Natural killer cell (primary cell): ENCODE measurements around the gene ADGRG7. TPM values are rescaled to one million over a fixed set of nuclear protein-coding genes. Genes with fewer than 3 reads are reported as not detected.
A peak's percentile ranks its signal among the peaks of the same experiment; 100 is the strongest.

Experiments
- ATAC-seq, 3 donors: fragments of 150-1000 bp in 2 of 3; fragments of 200-7000 bp in 1 of 3; cut with Tn5 transposase; 1 replicate in 1 of 3; 2 replicates in 2 of 3; pipeline ENCODE4 v1.10.0; 2021; ENCODE audit warnings: mild to moderate bottlenecking in 2 of 3, moderate library complexity in 2 of 3
- DNase-seq, 2 donors: peaks; one replicate each; pipeline versions ENCODE4 v3.0.0 to v3.0.0-alpha.2; 2013 to 2021; ENCODE audit warnings: mixed read lengths in 1 of 2
- H3K27ac ChIP-seq: one replicate; pipeline ENCODE4 v1.5.1; 2013; ENCODE audit warnings: mild to moderate bottlenecking, low read length
- H3K27me3 ChIP-seq: one replicate; pipeline ENCODE4 v1.6.1; 2013; ENCODE audit warnings: low read length; ENCODE audit not compliant: control insufficient read depth, insufficient read depth
- H3K36me3 ChIP-seq: one replicate; pipeline ENCODE4 v1.6.1; 2013; ENCODE audit warnings: low read length; ENCODE audit not compliant: control insufficient read depth, insufficient read depth
- H3K4me1 ChIP-seq: one replicate; pipeline ENCODE4 v1.6.1; 2013; ENCODE audit warnings: low read length; ENCODE audit not compliant: control insufficient read depth, insufficient read depth
- H3K4me3 ChIP-seq: one replicate; pipeline ENCODE4 v1.5.1; 2013; ENCODE audit warnings: low read length
- H3K9me3 ChIP-seq: one replicate; pipeline ENCODE4 v1.6.1; 2013; ENCODE audit warnings: low read length; ENCODE audit not compliant: control insufficient read depth, insufficient read depth
- H3K27ac Mint-ChIP-seq, 2 donors: one replicate each; pipeline ENCODE4 v1.8.0; 2022; ENCODE audit warnings: mild to moderate bottlenecking in 2 of 2, mixed read lengths in 2 of 2, moderate library complexity in 1 of 2
- H3K27me3 Mint-ChIP-seq, 2 donors: one replicate each; pipeline ENCODE4 v1.8.0; 2022; ENCODE audit warnings: low read depth in 2 of 2, mixed read lengths in 2 of 2
- H3K36me3 Mint-ChIP-seq: one replicate; pipeline ENCODE4 v1.8.0; 2022; ENCODE audit warnings: mixed read lengths
- H3K4me1 Mint-ChIP-seq, 2 donors: one replicate each; pipeline ENCODE4 v1.8.0; 2022; ENCODE audit warnings: mixed read lengths in 2 of 2
- H3K4me3 Mint-ChIP-seq: one replicate; pipeline ENCODE4 v1.8.0; 2022; ENCODE audit warnings: mild to moderate bottlenecking, moderate library complexity, mixed read lengths
- H3K9me3 Mint-ChIP-seq, 2 donors: one replicate each; pipeline ENCODE4 v1.8.0; 2022; ENCODE audit warnings: mixed read lengths in 2 of 2
- WGBS: methylation state at CpG from one replicate; pipeline ENCODE4 v1.1.7; 2013; ENCODE audit warnings: missing lambda C conversion rate; ENCODE audit not compliant: insufficient coverage; 5-methylcytosine and 5-hydroxymethylcytosine counted together
- intact Hi-C: fragments of 100-400 bp; cut with micrococcal nuclease; formaldehyde crosslinking; loops from one replicate; pipeline ENCODE4 v1.14.2; 2022
- total RNA-seq, 4 donors: library from RNA; stranded (reverse); fragments of 120-200 nt in 1 of 4; gene quantifications; one replicate each; pipeline versions ENCODE4 v1.2.3 to v1.2.4, GENCODE V29; 2013 to 2022
- TF ChIP-seq, protein P1 (sequence below): fragments of 200-600 bp; IDR thresholded peaks from one replicate; pipeline ENCODE4 v1.8.0; 2022; ENCODE audit warnings: antibody characterized with exemption

ADGRG7 gene
- total RNA-seq, 3 donors from 2014 or later (not counting 1 experiment from before 2014, with no cell fraction given): not detected

- Mint-ChIP-seq H3K27me3 (no peaks in the 10 kb centered on the region), H3K4me3 (no peak overlapping the region), H3K27ac (peak overlapping the region; percentile 30 to 75), H3K36me3 (peaks cover 19% of the 10 kb centered on the region), H3K9me3 (no peaks in the 10 kb centered on the region), H3K4me1 (peaks cover 59 to 60% of the 10 kb centered on the region in 2 donors)
- DNase-seq: no peak
- Histone ChIP-seq H3K36me3 (peaks cover 17% of the 10 kb centered on the region), H3K4me3 (no peak overlapping the region), H3K27me3 (no peaks in the 10 kb centered on the region), H3K4me1 (peaks cover 11% of the 10 kb centered on the region), H3K27ac (no peak overlapping the region), H3K9me3 (no peaks in the 10 kb centered on the region)
- intact Hi-C loops: no loop called here
- TF ChIP-seq, protein P1, sequence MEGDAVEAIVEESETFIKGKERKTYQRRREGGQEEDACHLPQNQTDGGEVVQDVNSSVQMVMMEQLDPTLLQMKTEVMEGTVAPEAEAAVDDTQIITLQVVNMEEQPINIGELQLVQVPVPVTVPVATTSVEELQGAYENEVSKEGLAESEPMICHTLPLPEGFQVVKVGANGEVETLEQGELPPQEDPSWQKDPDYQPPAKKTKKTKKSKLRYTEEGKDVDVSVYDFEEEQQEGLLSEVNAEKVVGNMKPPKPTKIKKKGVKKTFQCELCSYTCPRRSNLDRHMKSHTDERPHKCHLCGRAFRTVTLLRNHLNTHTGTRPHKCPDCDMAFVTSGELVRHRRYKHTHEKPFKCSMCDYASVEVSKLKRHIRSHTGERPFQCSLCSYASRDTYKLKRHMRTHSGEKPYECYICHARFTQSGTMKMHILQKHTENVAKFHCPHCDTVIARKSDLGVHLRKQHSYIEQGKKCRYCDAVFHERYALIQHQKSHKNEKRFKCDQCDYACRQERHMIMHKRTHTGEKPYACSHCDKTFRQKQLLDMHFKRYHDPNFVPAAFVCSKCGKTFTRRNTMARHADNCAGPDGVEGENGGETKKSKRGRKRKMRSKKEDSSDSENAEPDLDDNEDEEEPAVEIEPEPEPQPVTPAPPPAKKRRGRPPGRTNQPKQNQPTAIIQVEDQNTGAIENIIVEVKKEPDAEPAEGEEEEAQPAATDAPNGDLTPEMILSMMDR: no peak
- no peak for ATAC-seq
Measured at GRCh38 chr3:100715176-100715575, 105.8 kb downstream of the ADGRG7 start.

- TF ChIP-seq, protein P1: no peak
- ATAC-seq (no peak), DNase-seq (no peak)
- H3K27ac Mint-ChIP-seq: peak overlapping the region; percentile 47 to 75
- H3K27me3 ChIP-seq: no peaks in the 10 kb centered on the region
- intact Hi-C loops: no loop called here
- peaks cover 26% of the 10 kb centered on the region for H3K36me3 Mint-ChIP-seq
- H3K27ac ChIP-seq: no peak overlapping the region
- H3K4me1 Mint-ChIP-seq: peaks cover 40 to 46% of the 10 kb centered on the region in 2 donors
- no peaks in the 10 kb centered on the region for H3K9me3 ChIP-seq
- H3K36me3 ChIP-seq: peaks cover 35% of the 10 kb centered on the region
- H3K4me3 Mint-ChIP-seq: no peak overlapping the region
- H3K9me3 Mint-ChIP-seq: no peaks in the 10 kb centered on the region
- H3K27me3 Mint-ChIP-seq: no peaks in the 10 kb centered on the region
- WGBS: 79% methylated on average over 2 of the region's 2 CpGs
- no peaks in the 10 kb centered on the region for H3K4me1 ChIP-seq
- no peak overlapping the region for H3K4me3 ChIP-seq
Measured at GRCh38 chr3:100717063-100717462, 107.7 kb downstream of the ADGRG7 start.

- Mint-ChIP-seq H3K27me3 (no peaks in the 10 kb centered on the region), H3K4me1 (peaks cover 32 to 38% of the 10 kb centered on the region in 2 donors), H3K27ac (peak overlapping the region; percentile 8 to 47), H3K4me3 (peak overlapping the region; percentile 14), H3K9me3 (no peaks in the 10 kb centered on the region), H3K36me3 (peaks cover 26% of the 10 kb centered on the region)
- Histone ChIP-seq H3K27ac (no peak overlapping the region), H3K36me3 (peaks cover 42% of the 10 kb centered on the region), H3K27me3 (no peaks in the 10 kb centered on the region), H3K9me3 (no peaks in the 10 kb centered on the region), H3K4me1 (no peaks in the 10 kb centered on the region), H3K4me3 (no peak overlapping the region)
- TF ChIP-seq, protein P1: no peak
- ATAC-seq (no peak), DNase-seq (no peak)
- 90% methylated on average over 4 of the region's 4 CpGs for WGBS
- intact Hi-C loops: no loop called here
Measured at GRCh38 chr3:100717637-100718487, 108.5 kb downstream of the ADGRG7 start.
